ENCODE results near the gene STAT4.
A peak's percentile ranks its signal among the peaks of the same experiment; 100 is the strongest.

STAT4 gene

GRCh38 chr2:191078165-191078867, 72.5 kb downstream of the STAT4 start:
- no peak for DNase-seq

GRCh38 chr2:191070276-191070675, 80.5 kb downstream of the STAT4 start:
- DNase-seq, result no peak

GRCh38 chr2:191069606-191070005, 81.2 kb downstream of the STAT4 start:
- DNase-seq, result no peak

- no peak for DNase-seq
These were observed 83.9 kb downstream of the STAT4 start for GRCh38 chr2:191066919-191067233.

GRCh38 chr2:191066197-191066918, 84.4 kb downstream of the STAT4 start:
- DNase-seq, result no peak

GRCh38 chr2:191065785-191066184, 85.0 kb downstream of the STAT4 start:
- DNase-seq, result no peak

GRCh38 chr2:191064590-191064989, 86.2 kb downstream of the STAT4 start:
- DNase-seq, result no peak

- DNase-seq, result no peak
These were observed 87.2 kb downstream of the STAT4 start for GRCh38 chr2:191063584-191063983.

- no peak for DNase-seq
These were observed 89.3 kb downstream of the STAT4 start for GRCh38 chr2:191061381-191061980.

GRCh38 chr2:191059308-191059707, 91.5 kb downstream of the STAT4 start:
- DNase-seq, result no peak

GRCh38 chr2:191056228-191056627, 94.6 kb downstream of the STAT4 start:
- no peak for DNase-seq

GRCh38 chr2:191053256-191053655, 97.5 kb downstream of the STAT4 start:
- DNase-seq, result no peak

- DNase-seq, result peak; percentile 78
These were observed 98.7 kb downstream of the STAT4 start for GRCh38 chr2:191051825-191052778.

GRCh38 chr2:191051177-191051576, 99.6 kb downstream of the STAT4 start:
- no peak for DNase-seq

- DNase-seq, result no peak
These were observed 100.2 kb downstream of the STAT4 start for GRCh38 chr2:191050640-191050987.

GRCh38 chr2:191049728-191050639, 100.8 kb downstream of the STAT4 start:
- DNase-seq, result peak; percentile 98

- no peak for DNase-seq
These were observed 102.7 kb downstream of the STAT4 start for GRCh38 chr2:191048073-191048472.

- no peak for DNase-seq
These were observed 105.7 kb downstream of the STAT4 start for GRCh38 chr2:191045141-191045540.

- no peak for DNase-seq
These were observed 107.4 kb downstream of the STAT4 start for GRCh38 chr2:191043438-191043837.

- DNase-seq, result peak; percentile 76
These were observed 109.2 kb downstream of the STAT4 start for GRCh38 chr2:191041418-191042161.

GRCh38 chr2:191039616-191040015, 111.2 kb downstream of the STAT4 start:
- DNase-seq, result no peak
